ENCODE measurements around the gene CUBN. TPM values are rescaled to one million over a fixed set of nuclear protein-coding genes. Genes with fewer than 3 reads are reported as not detected.

Gene CUBN
- total and polyA plus RNA-seq, 5 donors from 2014 or later = 0.01 to 4.7 (median 0.15) TPM

DNA sequence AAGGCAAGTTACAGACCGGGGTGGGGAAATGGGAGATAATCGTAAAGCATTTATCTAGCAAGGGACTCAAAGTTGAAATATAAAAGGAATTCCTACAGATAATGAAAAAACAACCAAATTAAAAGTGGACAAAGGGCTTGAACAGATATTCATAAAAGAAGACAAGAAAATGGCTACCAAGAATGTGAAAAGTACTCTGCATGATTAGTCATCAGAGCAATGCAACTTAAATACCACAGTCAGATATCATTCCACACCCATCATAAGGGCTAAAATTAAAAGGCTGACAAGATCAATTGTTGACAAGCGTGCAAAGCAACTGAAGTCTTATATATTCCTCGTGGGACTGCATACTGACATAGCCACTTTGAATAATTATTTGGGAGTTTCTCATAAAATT lies 187.7 kb downstream of the CUBN start:
- Mint-ChIP-seq H3K36me3 (peaks cover 9% of the 10 kb centered on the region), H3K4me3 (no peak overlapping the region)

DNA sequence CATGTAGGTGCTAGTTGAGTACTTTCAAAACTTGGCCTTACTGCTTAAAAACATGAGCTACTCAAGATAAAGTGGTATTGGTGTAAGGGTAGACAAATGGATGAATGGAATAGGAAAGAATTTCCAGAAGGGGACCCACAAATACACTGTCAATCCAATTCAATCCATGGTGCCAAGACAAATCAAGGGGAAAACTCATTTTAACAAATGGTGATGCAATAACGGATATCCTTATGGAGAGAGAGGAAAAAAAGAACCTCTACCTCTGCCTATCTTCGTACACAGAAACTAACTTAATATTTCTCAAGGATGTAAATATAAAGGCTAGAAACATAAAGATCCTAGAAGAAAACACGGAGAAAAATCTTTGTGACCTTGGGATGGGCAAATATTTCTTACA lies 188.5 kb downstream of the CUBN start:
- no peaks in the 10 kb centered on the region for H3K9me3 Mint-ChIP-seq
- peak overlapping the region in 1 of 4 donors; percentile 36 for H3K4me3 Mint-ChIP-seq
- H3K27me3 Mint-ChIP-seq = no peaks in the 10 kb centered on the region
- peaks cover 6% of the 10 kb centered on the region for H3K36me3 Mint-ChIP-seq
- no peak overlapping the region for H3K27ac ChIP-seq (ENCODE audit: insufficient read depth, low read length, poor library complexity, severe bottlenecking)
- no peaks in the 10 kb centered on the region for H3K9me3 ChIP-seq (ENCODE audit: control insufficient read depth in 2 of 2, low read length in 2 of 2)
- H3K4me3 ChIP-seq (ENCODE audit: low read depth, low read length) = no peak overlapping the region
- H3K27me3 ChIP-seq (ENCODE audit: control insufficient read depth, insufficient read depth, low read length) = no peaks in the 10 kb centered on the region
- H3K36me3 ChIP-seq (ENCODE audit: control insufficient read depth, insufficient read depth, low read length) = no peaks in the 10 kb centered on the region
- peaks cover 14% of the 10 kb centered on the region for H3K4me1 ChIP-seq (ENCODE audit: control insufficient read depth, insufficient read depth, low read length, poor library complexity, severe bottlenecking)
- DNase-seq (no peak), ATAC-seq (ENCODE audit: low read depth in 2 of 2) (no peak)
- H3K4me1 Mint-ChIP-seq = peaks cover 5 to 29% (median 16%) of the 10 kb centered on the region in 4 donors
- no peak overlapping the region for H3K27ac Mint-ChIP-seq

More for the DNA sequence above, 187.7 kb downstream of the CUBN start:
- DNase-seq (no peak), ATAC-seq (ENCODE audit: low read depth in 2 of 2) (no peak)
- peaks cover 5 to 29% (median 16%) of the 10 kb centered on the region in 4 donors for H3K4me1 Mint-ChIP-seq
- Histone ChIP-seq H3K27me3 (ENCODE audit: control insufficient read depth, insufficient read depth, low read length) (no peaks in the 10 kb centered on the region), H3K4me3 (ENCODE audit: low read depth, low read length) (no peak overlapping the region), H3K36me3 (ENCODE audit: control insufficient read depth, insufficient read depth, low read length) (no peaks in the 10 kb centered on the region), H3K27ac (ENCODE audit: insufficient read depth, low read length, poor library complexity, severe bottlenecking) (no peak overlapping the region), H3K4me1 (ENCODE audit: control insufficient read depth, insufficient read depth, low read length, poor library complexity, severe bottlenecking) (peaks cover 14% of the 10 kb centered on the region), H3K9me3 (ENCODE audit: control insufficient read depth in 2 of 2, low read length in 2 of 2) (no peaks in the 10 kb centered on the region)
- no peaks in the 10 kb centered on the region for H3K9me3 Mint-ChIP-seq
- no peaks in the 10 kb centered on the region for H3K27me3 Mint-ChIP-seq
- no peak overlapping the region for H3K27ac Mint-ChIP-seq

DNA sequence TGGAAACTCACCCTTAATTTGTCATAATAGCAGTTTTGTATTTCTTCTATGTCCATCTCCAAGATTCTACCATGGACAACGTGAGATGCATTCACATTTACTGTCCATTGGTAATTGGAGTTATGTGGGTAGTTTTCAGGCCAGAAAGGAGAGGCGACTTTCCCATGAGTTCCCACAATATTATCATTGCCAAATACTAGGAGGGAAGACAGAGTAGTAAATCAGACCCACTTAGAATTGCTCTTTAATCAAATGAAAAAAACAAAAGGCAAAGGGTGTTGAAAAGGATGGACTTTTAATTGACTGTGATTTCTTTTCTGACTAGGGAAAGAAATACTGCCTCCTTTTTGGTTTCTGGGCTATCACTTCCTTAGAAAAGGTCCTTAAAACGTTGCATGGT lies 190.7 kb downstream of the CUBN start:
- Mint-ChIP-seq H3K36me3 (peaks cover 6% of the 10 kb centered on the region), H3K27ac (no peak overlapping the region), H3K4me1 (peaks cover 2 to 18% (median 7%) of the 10 kb centered on the region in 4 donors), H3K4me3 (no peak overlapping the region), H3K9me3 (no peaks in the 10 kb centered on the region), H3K27me3 (no peaks in the 10 kb centered on the region)
- no peak overlapping the region for H3K4me3 ChIP-seq (ENCODE audit: low read depth, low read length)
- H3K4me1 ChIP-seq (ENCODE audit: control insufficient read depth, insufficient read depth, low read length, poor library complexity, severe bottlenecking) = peaks cover under 1% of the 10 kb centered on the region
- H3K27me3 ChIP-seq (ENCODE audit: control insufficient read depth, insufficient read depth, low read length) = no peaks in the 10 kb centered on the region
- no peak overlapping the region for H3K27ac ChIP-seq (ENCODE audit: insufficient read depth, low read length, poor library complexity, severe bottlenecking)
- DNase-seq (no peak), ATAC-seq (ENCODE audit: low read depth in 2 of 2) (no peak)
- H3K9me3 ChIP-seq (ENCODE audit: control insufficient read depth in 2 of 2, low read length in 2 of 2) = no peaks in the 10 kb centered on the region
- H3K36me3 ChIP-seq (ENCODE audit: control insufficient read depth, insufficient read depth, low read length) = no peaks in the 10 kb centered on the region

DNA sequence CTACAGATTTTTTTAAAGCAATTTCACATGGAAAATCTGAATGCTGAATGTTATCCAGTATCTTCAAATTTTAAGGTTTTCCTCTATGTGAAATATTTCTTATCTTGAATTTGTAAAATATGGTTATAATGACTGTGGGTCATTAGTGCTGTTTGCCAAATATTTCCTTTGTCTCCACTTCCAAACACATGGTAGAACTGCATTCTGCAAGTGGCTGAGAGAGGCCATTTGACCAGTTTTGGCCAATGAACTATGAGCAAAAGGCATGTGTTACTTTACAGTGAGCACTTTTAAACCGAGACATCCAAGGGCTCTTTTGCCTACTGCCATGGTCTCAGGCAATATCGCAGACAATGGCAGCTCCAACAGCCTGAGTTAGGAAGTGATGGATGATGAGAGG lies 195.2 kb downstream of the CUBN start:
- H3K4me1 Mint-ChIP-seq = no peaks in the 10 kb centered on the region
- peak overlapping the region in 1 of 3 donors; percentile 42 for H3K27ac Mint-ChIP-seq
- H3K27me3 ChIP-seq (ENCODE audit: control insufficient read depth, insufficient read depth, low read length) = no peaks in the 10 kb centered on the region

DNA sequence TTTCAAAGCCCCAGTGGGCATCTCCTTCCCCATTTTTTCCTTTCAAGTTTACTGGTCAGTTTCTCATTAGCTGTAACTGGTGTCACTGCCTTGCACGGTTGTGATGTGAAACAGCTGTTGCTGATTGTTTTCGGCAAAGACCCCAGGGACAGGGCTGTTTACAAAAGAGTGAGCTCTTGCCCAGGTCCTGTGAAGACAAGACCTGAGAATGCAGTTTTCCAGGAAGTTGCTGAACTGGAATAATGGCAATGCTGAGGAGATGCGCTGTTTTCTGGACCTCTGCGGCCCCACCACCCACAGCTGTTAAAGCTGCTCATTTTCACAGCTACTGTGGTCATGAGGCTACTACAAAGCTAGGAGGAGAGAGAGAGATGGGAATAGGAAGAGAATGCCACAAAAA lies 195.8 kb downstream of the CUBN start:
- peaks cover 13% of the 10 kb centered on the region for H3K36me3 Mint-ChIP-seq
- no peaks in the 10 kb centered on the region for H3K36me3 ChIP-seq (ENCODE audit: control insufficient read depth, insufficient read depth, low read length)
- H3K9me3 Mint-ChIP-seq = no peaks in the 10 kb centered on the region
- ATAC-seq (ENCODE audit: low read depth in 2 of 2) (no peak), DNase-seq (no peak)
- H3K4me3 Mint-ChIP-seq = no peak overlapping the region
- no peaks in the 10 kb centered on the region for H3K4me1 Mint-ChIP-seq
- H3K27me3 ChIP-seq (ENCODE audit: control insufficient read depth, insufficient read depth, low read length) = no peaks in the 10 kb centered on the region
- H3K27me3 Mint-ChIP-seq = no peaks in the 10 kb centered on the region
- H3K4me3 ChIP-seq (ENCODE audit: low read depth, low read length) = no peak overlapping the region
- no peak overlapping the region for H3K27ac Mint-ChIP-seq
- H3K4me1 ChIP-seq (ENCODE audit: control insufficient read depth, insufficient read depth, low read length, poor library complexity, severe bottlenecking) = no peaks in the 10 kb centered on the region
- H3K9me3 ChIP-seq (ENCODE audit: control insufficient read depth in 2 of 2, low read length in 2 of 2) = no peaks in the 10 kb centered on the region
- no peak overlapping the region for H3K27ac ChIP-seq (ENCODE audit: insufficient read depth, low read length, poor library complexity, severe bottlenecking)

More for the DNA sequence above, 195.2 kb downstream of the CUBN start:
- DNase-seq (no peak), ATAC-seq (ENCODE audit: low read depth in 2 of 2) (no peak)
- H3K36me3 Mint-ChIP-seq = peaks cover 11% of the 10 kb centered on the region
- Histone ChIP-seq H3K9me3 (ENCODE audit: control insufficient read depth in 2 of 2, low read length in 2 of 2) (no peaks in the 10 kb centered on the region), H3K27ac (ENCODE audit: insufficient read depth, low read length, poor library complexity, severe bottlenecking) (no peak overlapping the region), H3K4me3 (ENCODE audit: low read depth, low read length) (no peak overlapping the region), H3K4me1 (ENCODE audit: control insufficient read depth, insufficient read depth, low read length, poor library complexity, severe bottlenecking) (no peaks in the 10 kb centered on the region), H3K36me3 (ENCODE audit: control insufficient read depth, insufficient read depth, low read length) (no peaks in the 10 kb centered on the region)
- H3K4me3 Mint-ChIP-seq = no peak overlapping the region
- no peaks in the 10 kb centered on the region for H3K9me3 Mint-ChIP-seq
- no peaks in the 10 kb centered on the region for H3K27me3 Mint-ChIP-seq

DNA sequence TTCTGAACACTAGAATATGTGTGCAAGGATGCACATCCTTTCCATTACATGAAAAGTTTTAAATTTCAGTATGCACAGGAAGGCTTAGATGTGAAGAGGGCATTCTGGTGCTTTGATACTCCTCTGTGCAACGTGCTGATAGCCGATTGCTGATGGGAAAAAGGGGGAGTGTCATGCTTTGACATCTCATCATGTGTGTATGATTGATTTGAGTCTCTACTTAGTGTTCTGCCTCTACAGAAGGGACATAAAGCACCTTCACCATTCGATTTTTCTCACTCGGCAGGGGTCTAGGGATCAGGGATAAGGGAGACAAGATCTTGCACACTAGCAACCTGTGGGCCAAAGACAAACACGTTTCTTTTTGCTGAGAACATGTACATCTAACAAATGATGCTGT lies 197.7 kb downstream of the CUBN start:
- Histone ChIP-seq H3K27me3 (ENCODE audit: control insufficient read depth, insufficient read depth, low read length) (no peaks in the 10 kb centered on the region), H3K4me1 (ENCODE audit: control insufficient read depth, insufficient read depth, low read length, poor library complexity, severe bottlenecking) (no peaks in the 10 kb centered on the region), H3K27ac (ENCODE audit: insufficient read depth, low read length, poor library complexity, severe bottlenecking) (no peak overlapping the region), H3K4me3 (ENCODE audit: low read depth, low read length) (no peak overlapping the region), H3K36me3 (ENCODE audit: control insufficient read depth, insufficient read depth, low read length) (no peaks in the 10 kb centered on the region), H3K9me3 (ENCODE audit: control insufficient read depth in 2 of 2, low read length in 2 of 2) (no peaks in the 10 kb centered on the region)
- no peaks in the 10 kb centered on the region for H3K4me1 Mint-ChIP-seq
- peak in 1 of 3 donors; percentile 4 for DNase-seq
- no peak overlapping the region for H3K4me3 Mint-ChIP-seq
- no peak for ATAC-seq (ENCODE audit: low read depth in 2 of 2)
- peaks cover 22% of the 10 kb centered on the region for H3K36me3 Mint-ChIP-seq
- no peak overlapping the region for H3K27ac Mint-ChIP-seq
- H3K9me3 Mint-ChIP-seq = peaks cover 0 to 2% (median 0%) of the 10 kb centered on the region in 7 donors
- H3K27me3 Mint-ChIP-seq = no peaks in the 10 kb centered on the region

DNA sequence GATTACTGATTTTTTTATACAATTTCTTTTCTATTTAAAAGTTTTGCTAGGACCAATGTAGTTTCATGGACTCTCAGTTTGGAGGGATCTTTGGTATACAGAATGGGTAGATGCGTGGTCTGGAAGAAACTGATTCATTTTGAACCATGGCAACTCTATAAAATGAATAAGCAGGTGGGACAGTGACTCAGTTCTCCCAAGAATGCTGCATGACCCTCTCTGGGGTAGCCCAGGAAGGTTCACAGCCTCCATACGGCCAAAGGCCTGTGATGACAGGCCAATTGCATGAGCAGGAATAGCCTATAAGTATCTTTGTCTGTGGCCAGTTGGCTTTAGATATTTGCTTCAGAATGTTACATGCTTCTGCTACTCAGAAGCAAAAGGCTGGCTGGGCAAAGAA lies 199.1 kb downstream of the CUBN start:
- Histone ChIP-seq H3K27ac (ENCODE audit: insufficient read depth, low read length, poor library complexity, severe bottlenecking) (no peak overlapping the region), H3K4me3 (ENCODE audit: low read depth, low read length) (no peak overlapping the region), H3K4me1 (ENCODE audit: control insufficient read depth, insufficient read depth, low read length, poor library complexity, severe bottlenecking) (no peaks in the 10 kb centered on the region), H3K27me3 (ENCODE audit: control insufficient read depth, insufficient read depth, low read length) (no peaks in the 10 kb centered on the region), H3K9me3 (ENCODE audit: control insufficient read depth in 2 of 2, low read length in 2 of 2) (no peaks in the 10 kb centered on the region), H3K36me3 (ENCODE audit: control insufficient read depth, insufficient read depth, low read length) (no peaks in the 10 kb centered on the region)
- no peaks in the 10 kb centered on the region for H3K4me1 Mint-ChIP-seq
- peaks cover 30% of the 10 kb centered on the region for H3K36me3 Mint-ChIP-seq
- H3K27me3 Mint-ChIP-seq = no peaks in the 10 kb centered on the region
- no peak overlapping the region for H3K4me3 Mint-ChIP-seq
- H3K27ac Mint-ChIP-seq = no peak overlapping the region
- peaks cover 0 to 4% (median 0%) of the 10 kb centered on the region in 7 donors for H3K9me3 Mint-ChIP-seq
- no peak for ATAC-seq (ENCODE audit: low read depth in 2 of 2)
- DNase-seq = no peak

DNA sequence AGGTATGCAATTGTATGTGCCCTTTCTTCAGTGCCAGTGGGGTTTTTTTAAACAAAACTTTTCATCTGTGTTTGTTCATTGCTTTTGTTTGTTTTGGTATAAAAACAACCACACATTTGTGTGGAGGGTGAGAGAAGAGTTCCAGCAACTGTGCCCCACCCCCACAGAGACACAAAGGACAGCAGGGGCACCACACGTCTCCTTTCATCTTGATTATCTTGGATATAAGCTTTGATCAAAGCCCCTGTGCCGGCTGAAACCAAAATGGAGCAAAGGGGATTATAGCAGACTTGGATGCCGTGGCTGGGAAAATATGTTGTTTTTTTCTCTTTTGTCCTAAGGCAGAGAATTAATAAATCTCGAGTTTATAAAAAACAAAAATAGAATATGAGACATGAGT lies 200.5 kb downstream of the CUBN start:
- no peaks in the 10 kb centered on the region for H3K36me3 ChIP-seq (ENCODE audit: control insufficient read depth, insufficient read depth, low read length)
- no peak for DNase-seq
- H3K4me3 ChIP-seq (ENCODE audit: low read depth, low read length) = no peak overlapping the region
- Mint-ChIP-seq H3K27ac (no peak overlapping the region), H3K4me3 (no peak overlapping the region), H3K36me3 (peaks cover 34% of the 10 kb centered on the region), H3K4me1 (no peaks in the 10 kb centered on the region), H3K27me3 (no peaks in the 10 kb centered on the region), H3K9me3 (peaks cover 0 to 4% (median 0%) of the 10 kb centered on the region in 7 donors)
- H3K27ac ChIP-seq (ENCODE audit: insufficient read depth, low read length, poor library complexity, severe bottlenecking) = no peak overlapping the region
- H3K4me1 ChIP-seq (ENCODE audit: control insufficient read depth, insufficient read depth, low read length, poor library complexity, severe bottlenecking) = no peaks in the 10 kb centered on the region
- H3K27me3 ChIP-seq (ENCODE audit: control insufficient read depth, insufficient read depth, low read length) = no peaks in the 10 kb centered on the region
- H3K9me3 ChIP-seq (ENCODE audit: control insufficient read depth in 2 of 2, low read length in 2 of 2) = no peaks in the 10 kb centered on the region
- no peak for ATAC-seq (ENCODE audit: low read depth in 2 of 2)
